GOT3 (cell line): Measurements from ENCODE around the gene SAA1.
"Not testable (repeated sequence)": the region's sequence is repeated elsewhere in the genome, so short reads cannot be mapped to it uniquely, and the experiment has no call there.

Experiments used
- DNase-seq: peaks from one replicate; lab custom pipeline; 2025; ENCODE audit warnings: mixed read lengths; lab: John Stamatoyannopoulos, UW

Gene SAA1

DNA sequence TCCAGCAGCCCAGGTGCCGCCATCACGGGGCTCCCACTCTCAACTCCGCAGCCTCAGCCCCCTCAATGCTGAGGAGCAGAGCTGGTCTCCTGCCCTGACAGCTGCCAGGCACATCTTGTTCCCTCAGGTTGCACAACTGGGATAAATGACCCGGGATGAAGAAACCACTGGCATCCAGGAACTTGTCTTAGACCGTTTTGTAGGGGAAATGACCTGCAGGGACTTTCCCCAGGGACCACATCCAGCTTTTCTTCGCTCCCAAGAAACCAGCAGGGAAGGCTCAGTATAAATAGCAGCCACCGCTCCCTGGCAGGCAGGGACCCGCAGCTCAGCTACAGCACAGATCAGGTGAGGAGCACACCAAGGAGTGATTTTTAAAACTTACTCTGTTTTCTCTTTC is at the start of gene SAA1:
TSS of gene SAA1 (plus strand) at position 316 of the 400 bp plus-strand sequence. CDS start 624 bp downstream, outside the sequence.
- DNase-seq, result no peak

DNA sequence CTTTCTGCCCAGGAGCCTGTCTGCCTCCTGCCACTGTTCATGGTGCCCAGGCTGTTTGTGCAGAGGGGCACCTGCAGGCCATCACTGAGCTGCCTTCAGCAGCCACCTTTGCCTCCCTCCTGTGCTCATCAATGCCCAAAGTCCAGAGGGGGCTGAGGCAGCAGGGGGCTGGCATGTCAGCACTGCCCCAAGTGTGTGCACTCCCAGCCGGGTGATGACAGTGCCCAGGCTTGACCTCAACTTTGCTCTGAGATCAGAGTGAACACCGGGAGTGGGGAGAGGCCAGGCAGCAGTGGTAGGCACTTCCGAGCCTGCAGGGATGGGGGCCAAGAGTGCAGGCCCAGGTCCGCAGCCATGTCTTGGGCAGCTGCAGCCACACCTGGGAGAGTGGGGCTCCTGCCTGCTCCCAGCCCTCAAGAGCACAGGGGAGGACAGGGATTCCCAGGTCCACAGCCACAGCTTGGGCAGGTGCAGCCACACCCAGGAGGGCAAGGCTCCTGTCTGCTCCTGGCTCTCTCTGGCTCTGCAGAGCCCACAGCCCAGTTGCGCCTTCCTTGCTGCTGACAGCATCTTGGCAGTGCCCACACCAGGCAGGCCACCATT is 44.7 kb upstream of the SAA1 start:
- no peak for DNase-seq

DNA sequence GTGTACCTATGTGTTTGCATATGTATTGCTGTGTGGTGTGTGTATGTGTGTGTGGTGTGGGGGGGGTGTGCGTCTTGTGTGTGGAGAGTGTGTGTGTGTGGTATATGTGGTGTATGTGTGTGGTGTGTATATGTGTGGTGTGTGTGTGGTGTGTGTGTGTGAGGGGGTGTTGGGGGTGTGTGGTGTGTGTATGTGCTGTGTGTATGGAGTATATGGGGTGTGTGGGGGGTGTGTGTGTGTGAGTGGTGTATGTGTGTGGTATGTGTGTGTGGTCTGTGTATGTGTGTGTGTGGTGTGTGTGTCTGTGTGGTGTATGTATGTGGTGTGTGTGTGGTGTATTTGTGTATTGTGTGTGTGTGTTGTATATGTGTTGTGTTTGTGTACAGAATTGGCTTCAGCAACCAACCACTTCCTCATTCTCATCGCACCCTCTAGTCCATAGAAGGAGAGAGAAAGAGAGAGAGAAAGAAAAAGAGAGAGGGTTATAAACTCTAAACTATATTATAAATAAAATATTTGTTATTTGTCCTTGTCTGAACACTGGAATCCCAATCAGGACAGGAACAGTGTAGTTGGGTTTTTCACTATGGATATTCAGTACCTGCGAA is 43.1 kb upstream of the SAA1 start:
- DNase-seq, result no peak

DNA sequence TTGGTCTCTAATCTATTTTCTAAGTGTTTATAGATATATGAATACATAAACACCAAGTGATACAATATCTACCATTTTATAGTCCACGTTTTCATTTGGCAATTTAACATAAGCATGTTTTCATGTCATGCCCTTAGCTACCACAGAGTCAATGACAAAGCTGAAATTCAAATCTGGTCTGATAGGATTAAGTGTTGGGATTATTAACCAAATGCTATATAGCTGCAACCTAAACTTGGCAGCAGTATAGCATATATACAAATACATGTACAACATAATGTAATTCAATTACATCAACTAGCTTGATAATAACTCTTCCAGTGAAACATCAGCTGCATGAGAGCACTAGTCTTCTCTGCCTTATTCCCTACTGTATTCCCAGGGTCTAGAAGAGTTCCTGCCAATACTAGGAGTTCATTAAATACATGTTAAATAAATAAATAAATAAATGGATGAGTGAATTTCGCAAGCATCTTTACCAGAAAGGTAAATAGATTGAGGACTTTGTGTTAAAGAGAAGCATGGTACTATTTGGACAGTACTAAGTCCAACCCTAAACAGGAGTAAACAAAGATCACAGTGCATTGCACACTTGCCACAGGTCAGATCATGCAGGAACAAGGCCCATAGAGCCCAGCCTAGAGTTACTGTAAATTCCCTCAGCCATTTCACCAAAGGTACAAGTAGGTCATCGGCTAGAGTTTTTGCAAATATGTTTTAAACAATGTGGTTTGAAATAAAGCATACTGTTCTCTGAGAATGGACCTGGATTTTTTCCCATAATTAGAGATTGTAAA is 42.3 kb upstream of the SAA1 start:
- no peak for DNase-seq

DNA sequence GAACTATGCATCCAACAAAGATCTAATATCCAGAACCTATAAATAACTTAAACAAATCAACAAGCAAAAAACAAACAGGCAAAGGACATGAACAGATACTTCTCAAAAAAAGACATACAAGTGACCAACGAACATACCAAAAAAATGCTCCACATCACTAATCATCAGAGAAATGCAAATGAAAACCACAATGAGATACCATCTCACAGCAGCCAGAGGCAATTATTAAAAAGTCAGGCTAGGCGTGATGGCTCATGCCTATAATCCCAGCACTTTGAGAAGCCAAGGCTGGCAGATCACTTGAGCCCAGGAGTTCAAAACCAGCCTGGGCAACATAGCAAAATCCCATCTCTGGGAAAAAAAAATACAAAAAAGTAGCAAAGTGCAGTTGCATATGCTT is 40.2 kb upstream of the SAA1 start:
- no peak for DNase-seq

DNA sequence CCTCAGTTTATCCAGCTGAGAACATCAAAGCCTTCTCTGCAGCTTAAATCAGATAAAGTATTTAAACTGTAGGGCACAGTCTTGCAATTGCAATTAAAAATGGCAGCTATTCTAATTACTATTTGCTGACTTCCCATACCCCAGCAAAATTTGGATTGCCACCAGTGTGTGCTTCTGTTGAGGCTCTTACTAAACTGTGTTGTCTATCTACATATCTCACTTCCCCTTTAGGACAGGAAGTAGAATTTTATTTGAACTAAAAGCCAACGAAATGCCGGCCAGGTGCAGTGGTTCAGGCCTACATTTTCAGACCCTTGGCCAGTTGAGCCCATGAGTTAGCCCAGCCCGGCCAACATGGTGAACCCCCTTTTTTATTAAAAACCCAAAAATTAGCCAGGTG is 36.6 kb upstream of the SAA1 start:
- no peak for DNase-seq

DNA sequence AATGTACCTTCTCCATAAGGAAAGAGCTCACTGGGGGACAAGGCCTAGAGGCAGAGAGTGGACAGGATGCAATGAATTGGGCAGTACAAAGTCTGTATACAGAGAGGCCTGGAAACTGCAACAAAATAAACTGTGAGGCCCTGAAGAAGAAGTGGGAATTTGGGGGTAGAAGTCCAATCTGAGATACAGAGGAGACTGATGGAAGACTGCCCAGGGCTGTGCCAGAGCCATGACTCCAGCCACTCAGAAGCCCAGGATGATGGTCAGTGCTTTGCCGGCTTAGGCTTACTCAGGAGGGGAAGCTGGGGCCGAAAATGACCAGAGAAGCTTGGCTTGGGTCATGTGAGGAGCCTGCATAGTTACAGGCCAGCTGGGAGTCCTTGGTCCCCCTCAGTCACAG is 35.2 kb upstream of the SAA1 start:
- DNase-seq, result no peak

DNA sequence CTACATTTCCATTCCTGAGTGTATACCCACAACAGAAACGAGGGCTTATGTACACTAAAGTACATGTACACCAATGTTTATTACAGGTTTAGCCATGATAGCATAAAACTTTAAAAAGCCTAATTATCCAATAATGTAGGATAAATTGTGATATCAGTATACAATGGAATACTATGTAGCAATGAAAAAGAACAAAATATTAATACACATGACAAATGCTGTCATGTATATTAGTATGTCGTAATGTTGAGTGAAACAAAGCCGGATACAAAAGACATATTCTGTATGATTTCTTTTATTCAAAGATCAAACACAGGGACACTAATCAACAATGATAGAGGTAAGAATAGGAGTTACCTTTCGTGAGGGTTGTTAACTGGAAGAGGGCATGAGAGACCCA is 32.2 kb upstream of the SAA1 start:
- no peak for DNase-seq

DNA sequence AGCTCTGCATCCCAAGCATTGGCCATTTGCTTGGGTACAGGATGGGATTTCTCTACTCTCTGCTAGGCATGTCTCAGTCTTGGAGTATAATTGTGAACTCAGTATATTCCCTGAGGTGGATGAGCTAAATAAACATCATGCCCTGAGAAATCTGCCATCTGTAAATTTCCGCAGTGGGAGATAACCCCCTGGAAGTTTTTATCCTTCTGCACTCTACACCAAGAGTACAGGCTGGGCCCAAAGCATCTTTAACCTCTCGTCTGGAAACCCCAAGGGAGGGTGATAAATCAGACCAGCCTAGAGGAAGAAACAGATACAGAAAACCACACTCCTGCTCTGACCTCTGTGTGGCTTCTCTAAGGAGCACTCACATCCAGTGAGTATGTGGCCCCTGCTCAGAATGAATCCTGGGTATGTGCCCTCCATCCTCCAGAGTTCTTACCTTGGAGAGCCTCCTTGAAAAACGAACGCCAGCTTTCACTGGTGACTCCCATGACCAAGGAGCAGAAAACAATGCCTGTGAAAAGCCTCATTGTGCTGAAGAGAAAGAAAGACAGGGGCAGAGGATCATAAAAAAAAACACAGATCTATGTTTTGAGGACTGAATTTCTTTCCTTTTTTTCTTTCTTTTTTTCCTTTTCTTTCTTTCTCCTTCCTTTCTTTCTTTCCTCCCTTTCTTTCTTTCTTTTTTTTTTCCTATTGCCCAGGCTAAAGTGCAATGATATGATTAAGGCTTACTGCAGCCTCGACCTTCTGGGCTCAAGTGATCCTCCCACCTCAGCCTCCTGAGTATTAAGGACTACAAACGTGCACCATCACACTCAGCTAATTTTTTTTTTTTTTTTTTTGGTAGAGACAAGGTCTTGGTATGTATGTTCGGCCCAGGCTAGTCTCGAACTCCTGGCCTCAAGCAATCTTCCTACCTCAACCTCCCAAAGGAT is 30.4 kb upstream of the SAA1 start:
- no peak for DNase-seq

DNA sequence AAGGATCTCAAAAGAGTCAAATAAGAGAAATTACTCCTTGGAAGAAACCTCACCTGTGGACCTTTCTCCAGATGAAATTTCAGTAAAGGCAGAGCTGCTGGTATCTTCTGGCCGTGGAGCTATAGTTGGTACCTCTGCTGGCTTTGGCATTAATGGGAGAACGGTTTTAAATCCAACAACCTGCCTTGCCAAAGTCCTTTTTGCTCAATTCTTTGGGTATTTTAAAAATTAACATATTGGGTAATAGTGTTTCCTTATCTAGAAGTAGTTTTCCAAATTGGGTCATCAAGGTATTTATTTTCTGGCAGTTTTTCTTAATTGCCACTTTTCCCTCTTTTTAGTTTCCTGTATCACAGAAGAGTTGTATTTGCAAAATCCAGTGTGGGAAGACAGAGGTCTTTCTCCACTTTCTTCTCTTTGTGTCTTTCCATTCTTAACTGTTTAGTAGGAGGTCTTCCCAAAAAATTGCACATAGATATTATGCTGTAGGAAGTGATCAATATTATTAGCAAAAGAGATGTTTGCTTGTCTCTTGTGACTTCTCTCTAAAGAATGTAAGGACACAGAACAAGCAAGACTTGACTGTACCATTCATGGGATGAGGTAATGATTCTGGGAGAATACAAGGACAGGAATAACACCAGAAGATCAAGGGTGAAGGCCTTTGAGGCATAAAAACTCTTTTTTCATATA is 29.3 kb upstream of the SAA1 start, which contains the start of gene SAA4:
TSS of gene SAA4 (minus strand) at position 139 of the 693 bp plus-strand sequence. CDS start 876 bp downstream, outside the sequence.
- no peak for DNase-seq

DNA sequence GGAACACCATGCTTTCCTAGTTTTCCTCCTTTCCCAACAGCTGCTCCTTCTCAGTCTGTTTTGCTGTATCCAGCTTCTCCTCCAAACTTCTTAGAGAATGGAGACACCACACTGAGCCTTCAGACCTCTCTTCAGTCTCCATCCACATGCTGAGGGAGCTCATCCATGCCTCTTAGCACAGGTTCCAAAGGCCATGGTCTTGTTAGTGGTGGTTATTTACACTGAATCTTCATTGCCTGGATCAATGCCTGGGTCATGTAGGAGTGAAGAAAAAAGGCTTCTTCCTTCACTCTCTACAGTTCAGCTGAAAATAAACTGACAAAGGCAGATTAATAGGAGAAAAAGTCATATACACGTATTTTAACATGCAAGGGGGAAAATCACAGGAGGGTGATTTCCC is 26.4 kb upstream of the SAA1 start:
- DNase-seq, result no peak

DNA sequence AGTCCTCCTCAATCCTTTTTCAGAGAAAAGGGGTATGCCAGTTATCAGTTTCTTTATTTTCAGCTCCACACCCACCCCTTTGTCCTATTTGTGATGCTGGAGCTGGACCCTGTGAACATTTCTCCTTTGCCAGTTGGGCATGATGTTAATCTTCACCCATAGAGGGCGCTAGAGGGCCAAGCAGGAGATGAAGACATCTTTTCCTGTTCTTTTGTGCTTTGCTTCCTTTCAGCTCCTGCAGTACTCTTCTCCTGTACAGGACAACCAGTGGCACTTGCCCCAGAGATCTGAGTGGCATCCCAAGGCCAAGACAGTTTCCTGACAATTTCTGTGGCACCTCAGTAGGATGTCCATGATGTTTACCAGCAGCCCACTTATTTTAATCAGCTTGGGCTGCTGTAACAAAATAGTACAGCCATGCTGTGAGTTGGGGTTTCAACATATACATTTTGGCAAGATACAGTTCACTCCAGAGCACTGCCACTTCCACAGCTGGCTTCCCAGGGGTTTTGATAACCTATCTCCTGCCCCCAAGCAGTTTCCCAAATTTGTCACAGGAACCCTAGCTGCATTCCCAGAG is 22.2 kb upstream of the SAA1 start:
- no peak for DNase-seq

DNA sequence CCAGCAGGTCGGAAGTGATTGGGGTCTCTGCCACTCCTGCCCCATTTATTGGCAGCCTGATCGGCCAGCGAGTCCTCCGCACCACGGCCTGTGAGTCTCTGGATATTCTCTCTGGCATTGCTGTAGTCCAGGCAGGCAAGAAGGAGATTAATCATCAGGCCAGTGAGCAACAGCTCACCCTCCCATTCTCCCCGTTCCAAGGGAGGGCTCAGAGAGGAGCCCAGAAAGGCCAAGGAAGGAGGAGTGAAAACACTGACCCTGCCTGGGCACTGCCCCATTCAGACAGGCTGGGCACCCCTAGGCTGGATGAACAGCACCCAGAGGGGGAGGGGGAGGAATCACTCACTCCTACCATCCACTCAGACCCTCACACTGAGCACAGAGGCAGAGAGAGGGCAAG is 20.7 kb upstream of the SAA1 start:
- DNase-seq, result no peak

DNA sequence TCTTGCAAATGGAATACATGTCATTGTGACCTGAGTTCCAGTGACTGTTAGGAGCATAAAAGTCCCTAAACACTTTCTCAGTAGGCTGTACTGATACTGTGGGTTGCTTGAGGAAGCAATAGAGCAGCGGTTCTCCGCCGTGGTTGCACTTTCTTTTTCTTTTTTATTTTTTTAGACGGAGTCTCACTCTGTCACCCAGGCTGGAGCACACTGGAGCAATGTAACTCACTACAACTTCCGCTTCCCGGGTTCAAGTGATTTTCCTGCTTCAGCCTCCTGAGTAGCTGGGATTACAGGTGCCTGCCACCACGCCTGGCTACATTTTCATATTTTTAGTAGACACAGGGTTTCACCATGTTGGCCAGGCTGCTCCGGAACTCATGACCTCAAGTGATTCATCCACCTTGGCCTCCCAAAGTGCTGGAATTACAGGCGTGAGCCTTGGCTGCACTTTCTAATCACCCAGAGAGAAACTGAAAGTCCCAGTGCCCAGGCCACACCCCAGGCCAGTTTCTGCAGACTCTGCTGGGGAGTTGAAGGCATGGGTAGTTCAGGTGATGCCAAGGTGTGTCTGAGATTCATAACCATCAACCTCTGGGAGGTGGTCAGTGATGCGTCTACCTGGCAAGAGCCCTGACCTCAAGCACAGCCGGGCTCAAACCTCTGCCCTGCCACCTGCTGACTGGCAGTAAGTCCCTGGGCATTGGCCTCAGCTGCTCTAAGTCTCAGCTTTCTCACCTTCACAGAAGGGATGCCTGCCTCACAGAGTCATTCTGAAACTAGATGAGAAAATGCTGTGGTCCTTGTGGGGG is 19.5 kb upstream of the SAA1 start:
- not testable (repeated sequence) for DNase-seq

DNA sequence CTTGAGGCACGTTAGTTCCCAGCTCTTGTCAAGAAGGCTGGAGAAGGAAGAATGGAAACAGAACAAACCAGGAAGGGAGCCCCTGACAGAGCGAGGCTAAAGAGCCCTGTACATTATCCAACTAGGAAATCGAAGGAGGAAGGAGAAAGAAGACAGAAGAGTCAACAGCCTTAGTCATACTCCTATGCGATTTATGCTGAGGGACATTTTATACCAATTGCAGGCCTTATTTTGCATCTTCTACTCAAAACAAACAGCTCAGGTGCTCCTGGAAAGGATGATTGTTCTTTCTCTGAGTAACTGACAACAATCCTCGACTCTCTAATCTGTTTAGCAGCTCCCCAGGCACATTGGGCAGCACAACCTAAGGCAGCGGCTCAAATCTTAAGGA is 18.9 kb upstream of the SAA1 start:
- DNase-seq, result not testable (repeated sequence)

DNA sequence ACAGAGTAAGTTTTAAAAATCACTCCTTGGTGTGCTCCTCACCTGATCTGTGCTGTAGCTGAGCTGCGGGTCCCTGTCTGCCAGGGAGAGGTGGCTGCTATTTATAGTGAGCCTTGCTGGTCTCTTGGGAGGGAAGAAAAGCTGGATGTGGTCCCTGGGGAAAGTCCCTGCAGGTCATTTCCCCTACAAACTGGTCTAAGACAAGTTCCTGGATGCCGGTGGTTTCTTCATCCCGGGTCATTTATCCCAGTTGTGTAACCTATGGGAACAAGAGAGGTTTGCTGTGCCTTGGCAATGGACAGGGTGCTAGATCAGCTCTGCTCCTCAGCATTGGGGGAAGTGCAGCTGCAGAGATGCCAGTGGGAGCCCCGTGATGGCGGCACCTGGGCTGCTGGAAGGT is 17.5 kb upstream of the SAA1 start, which contains the start of gene SAA2:
TSS of gene SAA2 (minus strand) at position 108 of the 400 bp plus-strand sequence. CDS start 657 bp downstream, outside the sequence.
- no peak for DNase-seq

DNA sequence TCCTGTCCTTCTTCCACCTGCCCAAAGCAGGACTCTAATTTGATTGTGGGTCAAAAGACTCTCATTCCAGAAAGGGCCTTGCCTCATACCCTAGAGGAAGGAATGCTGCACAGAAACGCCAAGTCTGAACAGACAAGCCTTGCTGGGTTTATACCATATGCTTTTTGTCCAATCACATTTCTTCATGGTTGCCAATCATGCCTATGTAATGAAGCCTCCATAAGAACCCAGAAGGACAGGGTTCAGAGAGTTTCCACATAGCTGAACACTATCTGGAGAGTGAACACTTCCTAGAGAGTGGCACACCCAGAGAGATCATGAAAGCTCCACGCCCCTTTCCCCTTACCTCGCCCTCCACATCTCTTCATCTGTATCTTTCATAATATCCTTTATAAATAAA is 12.8 kb upstream of the SAA1 start:
- no peak for DNase-seq

DNA sequence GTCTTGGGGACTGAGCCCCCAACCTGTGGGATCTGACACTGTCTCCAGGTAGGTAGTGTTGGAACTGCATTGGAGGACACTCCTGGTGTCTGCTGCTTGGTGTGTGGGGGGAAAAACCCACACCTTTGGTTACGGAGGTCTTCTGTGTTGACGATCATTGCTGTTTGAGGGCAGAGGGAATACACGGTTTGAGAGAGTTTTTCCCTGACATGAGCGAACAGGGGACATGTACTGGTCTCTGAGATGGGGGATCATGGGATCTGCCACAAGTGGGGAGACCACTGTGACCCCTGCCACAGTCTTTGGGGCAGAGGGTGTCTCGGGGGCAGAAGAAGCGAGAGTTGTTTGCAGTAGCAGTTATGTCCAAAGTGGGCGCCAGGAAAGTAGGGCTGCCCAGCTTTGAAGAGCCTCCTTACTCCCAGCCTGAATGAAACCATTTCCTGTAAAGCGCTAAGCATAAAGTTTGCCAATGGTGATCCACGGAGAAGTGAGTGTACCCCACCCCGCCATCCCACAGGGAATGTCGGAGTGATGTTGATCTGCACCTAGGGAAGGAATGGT is 12.2 kb upstream of the SAA1 start:
- DNase-seq, result no peak

DNA sequence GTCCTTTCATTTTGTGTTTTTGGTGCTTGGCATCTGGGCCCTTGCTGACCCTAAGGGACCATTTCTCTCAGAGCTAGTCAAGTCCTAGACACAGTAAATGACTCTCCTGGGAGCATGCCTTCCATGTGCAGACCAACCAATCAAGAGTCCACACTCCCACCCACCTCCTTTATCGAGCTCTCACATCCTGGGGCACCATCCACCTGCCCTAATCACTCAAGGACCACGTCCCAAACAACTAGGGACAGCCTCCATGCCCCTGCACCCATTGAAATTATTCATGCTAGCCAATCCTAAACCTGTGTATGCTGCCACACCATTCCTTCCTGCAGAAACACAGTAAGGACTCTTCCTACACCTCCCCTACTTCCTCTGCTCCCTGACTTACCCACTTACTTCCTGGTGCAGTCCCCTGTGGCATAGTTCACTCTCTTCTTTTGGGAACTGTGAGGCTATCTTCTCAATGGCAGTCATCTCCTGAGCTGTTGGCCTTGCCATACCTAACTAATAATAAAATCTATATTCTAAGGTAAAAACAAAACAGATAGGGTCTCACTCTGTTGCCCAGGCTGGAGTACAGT is 11.2 kb upstream of the SAA1 start:
- no peak for DNase-seq
